HG03045 (cell line): ENCODE results near the gene SEMA7A.

Experiments
- ATAC-seq: cut with Tn5 transposase; IDR thresholded peaks from one replicate; pipeline ENCODE4 v1.9.1; 2021; ENCODE audit warnings: mild to moderate bottlenecking, moderate library complexity; ENCODE audit not compliant: unreplicated experiment

Gene SEMA7A

GRCh38 chr15:74451861-74452835 is 18.4 kb upstream of the SEMA7A start:
- ATAC-seq: no peak

DNA sequence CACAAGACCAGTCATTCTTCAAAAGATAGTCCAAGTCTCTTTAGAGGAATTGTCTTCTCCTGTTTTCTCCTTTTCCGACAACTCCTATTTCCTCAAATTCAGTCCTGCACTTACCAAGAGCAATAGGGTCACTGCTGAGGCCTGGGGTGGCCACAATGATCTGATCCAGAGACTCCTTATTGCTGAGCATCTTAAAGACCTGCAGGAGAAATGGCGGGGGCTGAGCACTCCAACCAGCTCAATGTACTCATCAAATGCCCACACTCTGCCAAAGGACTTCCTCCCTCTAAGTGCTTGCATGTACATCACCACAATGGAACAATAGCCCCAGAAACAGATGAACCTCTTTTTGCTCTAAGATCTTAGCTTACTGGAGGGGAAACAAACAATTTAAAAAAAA is 17.6 kb upstream of the SEMA7A start:
- ATAC-seq: no peak

DNA sequence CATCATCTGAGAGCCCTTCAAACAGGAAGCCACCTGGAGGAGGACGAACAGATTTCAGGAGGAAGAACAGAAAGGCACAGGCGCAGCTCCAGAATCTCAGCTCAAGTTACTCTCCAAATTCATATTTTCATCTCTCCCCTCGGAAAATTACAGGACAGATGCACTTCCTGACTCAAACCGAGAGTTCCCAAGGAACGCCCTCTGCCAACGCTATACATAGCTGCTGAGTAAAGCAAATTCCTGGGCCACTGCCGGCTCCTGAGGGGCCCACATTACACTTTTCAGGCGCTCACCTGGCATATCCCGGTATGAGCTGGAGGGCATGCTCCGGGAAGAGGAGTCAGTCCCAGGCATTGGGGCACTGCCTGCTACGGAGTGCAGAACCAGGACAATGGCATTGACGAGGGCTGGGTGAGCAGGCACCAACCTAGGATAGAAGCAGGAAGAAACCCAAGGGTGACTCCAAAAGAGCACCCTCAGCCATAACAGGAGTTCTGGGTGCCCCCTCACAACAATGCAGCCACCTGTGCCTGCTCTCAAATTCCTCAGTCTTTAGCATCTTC is 16.0 kb upstream of the SEMA7A start:
- no peak for ATAC-seq

- no peak for ATAC-seq
These were observed 15.3 kb upstream of the SEMA7A start for GRCh38 chr15:74449095-74449494.

DNA sequence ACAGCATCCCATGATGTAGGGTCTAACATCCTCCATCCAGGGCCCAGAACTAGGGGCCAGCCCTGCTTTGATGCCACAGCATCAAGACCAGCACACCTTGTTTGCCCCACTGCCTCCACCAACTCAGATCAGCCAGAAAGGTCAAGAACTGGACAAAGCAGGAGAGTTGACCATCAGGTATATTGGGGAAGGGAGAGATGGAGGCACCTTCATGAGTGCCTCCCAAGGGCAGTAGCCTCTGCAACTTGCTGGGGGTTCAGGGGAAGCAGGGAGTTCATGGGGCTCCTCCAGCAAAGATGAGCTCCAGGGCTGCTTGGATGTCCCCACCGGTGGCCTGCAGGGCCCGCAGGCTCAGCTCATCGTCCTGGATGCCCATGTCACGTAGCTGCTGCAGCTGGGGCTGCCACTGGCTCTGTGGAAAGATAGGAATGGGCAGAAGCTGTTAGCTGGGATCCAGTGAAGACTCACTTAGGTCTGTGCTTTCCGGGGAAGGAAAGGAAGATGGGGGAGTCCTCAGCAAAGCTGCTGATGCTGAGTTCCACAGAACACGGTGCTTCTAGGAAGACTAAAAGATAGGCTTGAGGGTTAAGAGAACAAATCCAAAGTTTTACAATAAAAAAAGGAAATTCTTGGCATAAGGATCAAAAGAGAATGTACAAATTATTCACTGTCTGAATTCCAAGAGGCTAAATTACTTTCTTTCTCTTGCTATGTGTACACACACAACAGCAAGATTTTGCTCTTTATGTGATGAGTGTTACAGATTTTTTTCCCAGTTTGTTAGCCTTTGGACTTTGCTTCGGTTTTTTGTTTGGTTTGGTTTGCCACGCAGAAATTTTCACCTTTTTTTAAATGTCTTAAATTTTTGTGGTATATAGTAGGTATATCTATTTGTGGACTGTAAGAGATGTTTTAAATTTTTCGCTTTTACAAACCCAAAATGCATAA is 12.3 kb upstream of the SEMA7A start:
- ATAC-seq: no peak

- no peak for ATAC-seq
These were observed 10.6 kb upstream of the SEMA7A start for GRCh38 chr15:74444106-74445062.

DNA sequence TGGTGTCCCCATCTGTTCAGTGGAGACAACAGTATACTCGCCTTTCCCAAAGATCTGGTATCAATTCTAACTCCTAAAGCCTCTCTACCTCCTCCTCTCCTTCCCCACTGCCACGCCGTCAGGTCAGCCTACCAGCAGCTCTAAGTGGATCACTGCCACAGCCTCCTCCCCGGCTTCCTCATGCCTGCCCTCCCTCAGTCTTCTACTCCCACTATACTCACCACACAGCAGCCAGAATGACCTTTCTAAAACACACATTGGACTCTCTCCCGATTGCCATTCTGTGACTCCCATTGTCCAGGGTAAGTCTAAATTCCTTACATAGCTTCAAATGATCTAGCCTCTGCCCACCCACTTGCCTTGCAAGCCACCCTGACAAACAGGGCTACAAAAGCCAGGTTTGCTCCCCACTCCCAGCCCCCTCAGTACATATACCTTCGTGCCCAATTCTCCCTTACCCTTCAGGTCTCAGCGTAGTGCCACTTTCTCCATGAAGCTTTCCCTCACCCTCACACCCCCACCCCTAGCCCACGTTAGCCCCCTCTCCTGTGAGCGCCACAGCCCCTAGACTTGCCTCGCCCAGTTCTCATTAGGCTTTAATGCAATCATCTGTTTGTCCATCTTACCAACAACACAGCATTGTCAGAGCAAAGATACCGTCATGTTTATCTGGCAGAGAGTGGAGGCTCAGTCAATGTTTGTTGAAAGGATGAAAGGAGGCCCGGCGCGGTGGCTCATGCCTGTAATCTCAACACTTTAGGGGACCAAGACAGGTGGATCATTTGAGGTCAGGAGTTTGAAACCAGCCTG is 9.5 kb upstream of the SEMA7A start:
- no peak for ATAC-seq

- ATAC-seq: no peak
These were observed 8.8 kb upstream of the SEMA7A start for GRCh38 chr15:74442604-74443003.

- ATAC-seq: no peak
These were observed 8.3 kb upstream of the SEMA7A start for GRCh38 chr15:74442063-74442462.

- no peak for ATAC-seq
These were observed 7.6 kb upstream of the SEMA7A start for GRCh38 chr15:74441248-74441941.

- no peak for ATAC-seq
These were observed 5.1 kb upstream of the SEMA7A start for GRCh38 chr15:74438721-74439316.

- no peak for ATAC-seq
These were observed 4.4 kb upstream of the SEMA7A start for GRCh38 chr15:74438206-74438605.

DNA sequence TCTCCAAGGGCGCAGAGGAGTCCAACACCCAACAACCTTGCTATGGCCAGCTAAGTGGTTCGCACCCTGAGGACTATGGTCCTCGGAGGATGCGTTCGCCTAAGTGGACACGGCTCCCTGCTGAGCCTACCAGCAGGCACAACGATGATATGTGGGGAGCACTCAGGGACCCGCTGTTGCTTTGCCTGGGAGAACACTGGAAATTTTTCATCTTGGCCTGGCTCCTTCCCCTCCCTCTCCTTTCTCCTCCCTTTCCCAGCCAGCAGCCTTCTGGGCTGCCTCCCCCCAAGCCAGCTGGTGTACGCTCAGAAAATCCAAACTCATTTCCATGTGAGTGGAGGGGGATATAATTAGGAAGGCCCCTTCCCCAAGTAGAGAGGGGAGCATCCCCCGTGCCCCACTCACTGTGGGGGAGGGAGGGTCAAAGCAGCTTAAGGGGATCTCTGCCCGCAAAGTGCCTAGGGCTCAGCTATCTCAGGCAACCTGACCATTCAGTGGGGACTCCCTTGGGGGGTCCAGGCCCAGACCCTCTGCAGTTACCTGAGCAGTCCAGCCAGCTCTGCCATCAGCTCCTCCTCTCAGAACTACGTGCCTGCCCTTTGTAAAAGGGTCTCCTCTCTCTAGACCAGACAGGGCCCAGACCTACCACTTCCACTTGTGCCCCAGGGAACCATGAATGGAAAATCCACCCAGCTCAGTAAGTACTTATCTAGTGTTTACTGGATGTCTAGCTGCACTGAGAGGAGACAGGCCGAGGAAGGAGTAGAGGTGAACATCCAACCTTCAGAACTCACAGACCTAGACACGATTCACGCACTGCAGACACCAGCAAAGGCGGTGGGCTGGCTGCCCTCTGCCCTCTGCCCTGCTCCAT is 742 bp upstream of the SEMA7A start:
- ATAC-seq: no peak

DNA sequence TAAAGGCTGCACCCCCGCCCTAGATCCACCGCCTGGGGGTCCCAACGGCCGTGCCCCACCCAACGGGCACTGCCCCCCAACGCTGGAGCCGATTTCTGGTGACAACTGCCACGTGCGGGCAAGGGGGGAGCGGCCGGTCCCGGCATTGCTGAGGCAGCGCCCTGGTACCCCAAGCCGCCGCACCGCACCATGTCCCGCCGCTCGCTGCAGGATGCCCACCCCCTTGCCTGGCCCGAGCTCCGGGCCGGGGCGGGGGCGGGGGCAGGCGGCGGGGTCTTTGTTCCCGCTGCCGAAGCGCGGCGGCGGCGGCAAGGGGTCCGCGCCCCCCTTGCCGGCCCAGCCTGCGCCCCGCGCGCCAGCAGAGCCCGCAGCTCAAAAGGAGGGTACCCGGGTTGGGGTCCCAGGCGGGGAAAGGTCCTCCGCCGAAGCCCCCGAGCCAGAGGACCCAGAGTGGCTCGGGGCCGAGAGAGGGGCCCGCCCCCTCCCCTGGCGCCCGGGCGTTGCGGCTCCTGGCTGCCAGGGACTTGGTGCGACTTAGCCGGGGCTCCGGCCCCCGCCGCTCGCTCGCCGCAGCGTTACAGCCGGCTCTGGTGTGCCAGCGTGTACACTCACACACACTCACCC is 678 bp downstream of the SEMA7A start:
- ATAC-seq: no peak

DNA sequence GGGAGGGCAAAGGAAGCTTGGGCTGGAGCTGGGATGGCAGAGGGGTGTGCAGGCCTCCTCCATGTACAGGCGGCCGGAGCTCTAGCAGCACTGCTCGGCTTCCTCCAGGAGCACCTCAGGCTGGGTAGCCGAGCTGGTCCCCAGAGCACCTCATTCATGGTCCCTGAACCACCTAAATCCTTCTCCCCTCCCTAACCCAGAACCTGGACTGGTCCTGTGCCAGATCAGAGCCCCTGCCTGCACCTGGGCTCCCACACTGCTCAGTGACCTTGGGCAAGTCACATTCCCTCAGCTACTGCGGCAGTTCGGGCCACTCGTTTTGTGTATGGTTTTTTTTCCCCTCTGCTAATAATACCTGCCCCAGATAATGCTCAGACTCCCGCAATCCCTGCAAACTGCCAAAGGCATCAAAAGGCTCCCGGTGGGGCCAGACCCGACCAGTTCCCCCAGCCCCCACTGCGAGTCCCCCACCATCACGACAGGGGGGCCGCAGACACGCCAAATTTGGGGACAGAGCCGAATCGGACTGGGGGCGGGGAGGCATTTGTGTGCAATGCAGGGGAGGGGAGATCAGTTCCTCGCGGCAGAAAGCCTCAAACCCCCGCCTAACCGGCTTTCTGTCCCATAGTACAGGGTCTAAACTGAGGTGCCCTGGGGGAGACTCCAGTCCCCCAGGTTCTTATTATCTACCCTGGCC is 1.3 kb downstream of the SEMA7A start:
- ATAC-seq: no peak

DNA sequence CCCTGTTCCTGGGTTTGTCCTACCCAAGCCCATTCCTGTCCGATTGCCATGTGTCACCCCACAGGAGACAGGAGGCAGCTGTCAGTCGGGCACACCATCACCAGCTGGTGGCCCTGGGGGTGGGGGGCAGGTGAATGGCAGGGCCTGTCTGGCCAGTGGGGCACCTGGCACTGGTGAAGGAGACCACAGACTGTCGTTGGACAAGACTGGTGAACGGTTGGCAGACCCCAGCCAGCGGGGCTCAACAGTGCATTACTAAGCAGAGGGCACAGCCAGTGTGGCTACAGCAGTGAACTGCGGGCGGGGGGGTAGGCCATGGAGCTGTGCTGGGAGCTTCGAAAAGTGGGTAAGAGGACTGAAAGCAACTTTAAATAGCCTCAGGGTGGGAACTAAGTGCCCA is 2.1 kb downstream of the SEMA7A start:
- ATAC-seq: no peak
